CD4-positive, alpha-beta T cell treated with Interleukin-6 at 100 ng/mL for 8 hours (primary cell): Measurements from ENCODE around the gene CNBP.
"Not testable (repeated sequence)": the region's sequence is repeated elsewhere in the genome, so short reads cannot be mapped to it uniquely, and the experiment has no call there.

Source experiments
- DNase-seq: peaks from one replicate; pipeline ENCODE4 v3.0.0-alpha.2; 2020; ENCODE audit warnings: mixed read lengths, low spot score

CNBP gene

DNA sequence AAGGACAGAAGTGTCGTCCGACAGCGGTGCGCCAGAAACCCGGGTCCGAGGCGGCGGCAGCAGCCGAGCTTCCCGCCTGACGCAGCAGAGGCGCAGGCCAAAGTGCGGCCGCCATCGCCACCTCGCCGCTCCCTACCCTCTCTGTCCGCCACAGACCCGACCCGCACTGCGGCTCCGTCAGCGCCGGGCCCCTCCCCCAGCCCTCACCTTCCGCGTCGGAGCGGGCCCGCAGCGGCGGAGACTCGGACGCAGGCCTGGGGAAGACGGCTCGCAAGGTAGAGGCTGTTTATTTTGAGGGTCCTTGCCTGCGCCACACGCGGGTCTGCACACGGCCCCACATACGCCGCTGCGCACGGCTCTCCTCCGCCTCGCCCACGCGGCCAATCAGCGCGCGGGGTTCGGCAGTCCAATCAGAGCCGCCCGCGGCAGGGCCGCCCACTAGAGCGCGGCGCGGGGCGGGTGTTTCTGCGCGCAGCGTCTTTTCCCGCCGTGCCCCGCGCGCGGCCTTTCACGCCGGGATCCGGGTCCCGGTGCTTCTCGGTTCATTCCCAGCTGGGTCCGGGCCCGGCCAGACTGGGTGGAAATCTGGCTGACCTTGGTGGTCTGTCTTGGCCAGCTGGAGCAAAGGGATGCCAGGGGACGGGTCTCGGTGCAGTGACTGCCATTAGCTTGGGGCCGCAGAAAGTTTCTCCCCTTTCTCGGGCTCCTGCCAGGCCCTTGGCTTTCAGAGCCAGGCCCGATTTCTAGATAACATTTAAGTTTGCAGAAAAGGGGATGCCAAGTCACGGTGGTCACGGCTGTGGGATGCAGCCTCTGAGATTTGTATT lies at the start of gene CNBP:
Gene CNBP, minus strand, starts transcription at position 328 of the 827 bp plus-strand sequence. CDS start 12,139 bp downstream, outside the sequence.
- peak; percentile 90 for DNase-seq

DNA sequence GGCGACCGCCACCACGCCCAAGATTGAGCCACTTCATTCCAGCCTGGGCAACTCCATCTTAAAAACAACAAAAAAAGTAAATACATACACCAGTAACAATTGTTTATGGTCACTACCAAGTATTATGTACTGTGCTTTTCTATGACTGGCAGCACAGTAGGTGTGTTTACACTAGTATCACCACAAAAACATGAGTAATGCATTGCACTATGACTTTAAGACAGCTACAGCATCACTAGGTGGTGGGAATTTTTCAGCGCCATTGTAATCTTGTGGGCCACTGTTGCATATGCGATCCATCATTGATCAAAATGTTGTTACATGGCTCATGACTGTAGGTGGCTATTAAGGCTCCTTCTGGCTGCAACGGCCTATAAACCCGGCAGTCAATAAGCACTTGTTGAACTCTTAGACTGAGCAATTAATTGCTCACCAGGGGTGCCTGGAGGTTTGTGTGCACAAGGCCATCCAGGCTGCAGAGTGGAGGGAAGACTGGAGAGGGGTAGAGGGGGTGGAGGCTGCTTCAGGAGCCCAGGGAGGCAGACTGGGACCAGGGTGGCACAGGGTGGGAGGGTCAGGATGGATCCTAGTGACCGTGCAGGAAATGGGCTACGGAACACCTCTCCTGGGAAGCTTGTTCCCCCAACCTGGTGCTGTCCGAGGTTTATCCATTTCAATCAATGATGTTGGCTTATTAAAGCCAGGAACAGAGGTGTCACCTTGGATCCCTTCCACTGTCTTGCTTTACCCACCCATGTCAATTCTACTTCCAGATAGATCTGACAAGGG lies 47.8 kb upstream of the CNBP start:
- no peak for DNase-seq

DNA sequence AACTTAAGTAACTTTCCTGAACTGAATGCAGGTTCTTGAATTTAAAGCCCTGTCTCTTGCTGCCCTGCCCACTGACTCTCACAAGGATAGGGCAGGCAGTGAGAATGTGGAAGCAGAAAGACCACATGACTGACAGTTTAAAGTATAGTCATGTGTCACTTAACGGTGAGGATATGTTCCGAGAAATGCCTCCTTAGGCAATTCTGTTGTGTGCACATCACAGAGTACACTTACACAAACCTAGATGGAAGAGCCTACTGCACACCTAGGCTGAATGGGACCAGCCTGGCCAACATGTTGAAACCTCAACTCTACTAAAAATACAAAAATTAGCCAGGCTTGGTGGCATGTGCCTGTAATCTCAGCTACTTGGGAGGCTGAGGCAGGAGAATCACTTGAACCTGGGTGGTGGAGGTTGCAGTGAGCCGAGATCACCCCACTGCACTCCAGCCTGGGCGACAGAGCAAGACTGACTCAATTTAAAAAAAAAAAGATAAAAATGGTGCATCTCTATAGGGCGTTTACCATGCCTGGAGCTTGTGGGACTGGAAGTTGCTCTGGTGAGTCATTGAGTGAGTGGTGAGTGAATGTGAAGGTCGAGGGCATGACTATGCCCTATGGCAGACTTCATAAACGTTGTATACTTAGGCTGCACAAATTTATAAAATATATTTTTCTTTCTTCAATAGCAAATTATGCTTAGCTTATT lies 46.8 kb upstream of the CNBP start:
- DNase-seq, result no peak

DNA sequence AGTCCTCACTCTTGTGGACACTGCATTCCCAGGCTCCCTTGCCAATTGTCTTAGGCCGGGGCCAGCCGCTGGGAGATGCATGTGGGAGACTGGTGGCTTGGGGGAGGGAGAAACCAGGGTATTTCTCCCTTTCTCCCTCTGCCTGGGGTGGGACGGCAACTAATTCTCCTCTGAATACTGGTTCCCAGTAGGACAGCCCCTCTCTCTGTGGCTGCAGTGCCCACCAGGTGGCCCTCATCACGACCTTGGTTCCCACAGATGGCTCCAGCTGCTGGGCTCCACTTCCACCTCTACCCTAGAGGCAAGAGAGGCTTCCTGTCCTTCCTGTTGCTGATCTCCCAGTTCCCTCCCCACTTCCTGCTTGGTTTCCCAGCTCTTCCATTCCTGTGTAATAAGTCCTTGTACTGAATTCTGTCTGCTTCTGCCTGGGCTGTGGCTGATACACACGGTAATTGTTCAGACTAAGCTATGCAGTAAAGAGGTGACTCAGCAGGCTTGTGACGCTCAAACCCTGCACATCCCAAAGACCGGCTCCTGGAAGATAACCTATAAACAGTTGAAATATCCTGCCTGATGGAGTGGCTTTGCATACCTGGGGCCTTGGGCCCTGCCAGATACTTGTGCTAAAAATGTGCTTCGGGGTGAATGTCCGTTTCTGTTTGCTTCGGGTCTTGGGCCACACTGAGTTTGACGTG lies 45.3 kb upstream of the CNBP start:
- no peak for DNase-seq

DNA sequence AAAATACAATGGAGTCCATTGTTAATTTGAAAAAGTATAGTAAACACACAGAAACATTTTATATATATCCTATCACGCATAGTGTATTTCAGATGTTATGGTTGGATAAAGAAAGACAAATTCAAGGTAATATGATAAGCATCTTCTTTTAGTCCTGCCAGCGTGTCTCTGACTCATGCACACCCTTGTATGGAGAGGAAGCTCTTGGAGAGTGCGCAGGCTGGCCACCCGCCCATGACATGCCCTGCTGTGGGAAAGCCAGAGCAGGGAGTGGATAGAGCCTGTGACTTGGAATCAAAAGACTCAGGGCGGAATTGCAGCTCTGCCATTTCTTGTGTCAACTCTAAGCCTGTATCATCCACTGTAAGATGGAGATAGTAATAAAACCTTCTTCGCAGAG lies 42.7 kb upstream of the CNBP start:
- DNase-seq, result no peak

DNA sequence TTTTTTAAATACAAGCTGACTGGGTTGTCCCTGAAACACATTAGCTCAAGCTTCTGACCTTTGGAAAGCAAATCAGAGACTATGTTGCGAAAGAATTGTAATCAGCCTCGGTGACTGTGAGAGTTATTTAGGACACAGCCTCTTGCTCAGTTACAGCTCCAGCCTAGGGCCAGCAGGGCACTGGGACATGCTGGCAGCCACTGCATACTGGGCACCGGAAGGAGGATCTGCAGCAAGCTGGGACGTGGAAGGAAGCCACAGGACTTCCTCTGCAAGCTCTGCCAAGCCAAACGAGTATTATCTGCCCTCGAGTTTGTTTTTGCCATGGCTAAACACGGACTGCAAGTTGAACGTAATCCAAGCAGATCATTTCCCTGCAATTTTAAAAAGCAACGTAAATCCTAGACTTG lies 41.3 kb upstream of the CNBP start:
- no peak for DNase-seq

DNA sequence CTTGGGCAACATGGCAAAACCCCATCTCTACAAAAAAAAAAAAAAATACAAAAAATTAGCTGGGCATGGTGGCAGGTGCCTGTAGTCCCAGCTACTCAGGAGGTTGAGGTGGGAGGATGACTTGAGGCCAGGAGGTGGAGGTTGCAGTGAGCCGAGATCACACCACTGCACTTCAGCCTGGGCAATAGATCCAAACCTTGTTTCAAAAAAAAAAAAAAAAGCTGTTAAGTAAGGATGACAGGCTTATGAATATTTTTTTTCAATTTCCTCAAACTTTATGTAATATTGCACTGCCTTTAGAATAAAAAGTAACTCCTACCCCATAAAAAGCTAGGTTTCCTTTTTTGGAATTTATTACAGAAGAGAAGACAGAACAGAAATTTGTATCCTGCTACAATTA lies 40.7 kb upstream of the CNBP start:
- not testable (repeated sequence) for DNase-seq

DNA sequence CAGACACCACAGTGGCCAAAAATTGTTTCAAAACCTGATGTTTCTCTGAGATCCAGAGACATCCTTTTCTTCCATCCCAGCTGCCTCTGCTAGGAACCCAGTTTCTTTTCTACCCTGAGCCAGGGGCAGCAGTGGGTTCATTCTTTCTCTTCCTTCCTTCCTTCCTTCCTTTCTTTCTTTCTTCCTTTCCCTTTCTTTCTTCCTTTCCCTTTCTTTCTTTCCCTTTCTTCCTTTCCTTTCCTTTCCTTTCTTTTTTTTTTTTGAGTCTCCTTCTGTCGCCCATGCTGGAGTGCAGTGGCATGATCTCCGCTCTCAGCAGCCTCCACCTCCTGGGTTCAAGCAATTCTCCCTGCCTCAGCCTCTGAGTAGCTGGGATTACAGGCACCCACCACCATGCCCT lies 35.0 kb upstream of the CNBP start:
- no peak for DNase-seq

DNA sequence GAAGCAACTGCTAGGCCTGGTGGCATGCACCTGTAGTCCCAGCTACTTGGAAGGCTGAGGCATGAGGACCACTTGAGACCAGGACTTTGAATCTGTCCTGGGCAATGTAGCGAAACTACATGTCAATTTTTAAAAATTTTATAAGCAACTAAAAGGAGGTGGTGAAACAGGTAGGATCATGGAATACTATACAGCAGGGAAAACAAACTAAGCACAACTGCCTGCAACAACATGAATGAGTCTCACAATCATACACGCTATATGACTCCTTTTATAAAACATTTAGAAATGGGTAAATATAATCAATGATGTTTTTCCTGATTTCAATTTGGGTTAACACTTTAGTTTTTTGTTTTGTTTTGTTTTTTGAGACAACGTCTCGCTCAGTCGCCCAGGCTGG lies 29.5 kb upstream of the CNBP start:
- no peak for DNase-seq

DNA sequence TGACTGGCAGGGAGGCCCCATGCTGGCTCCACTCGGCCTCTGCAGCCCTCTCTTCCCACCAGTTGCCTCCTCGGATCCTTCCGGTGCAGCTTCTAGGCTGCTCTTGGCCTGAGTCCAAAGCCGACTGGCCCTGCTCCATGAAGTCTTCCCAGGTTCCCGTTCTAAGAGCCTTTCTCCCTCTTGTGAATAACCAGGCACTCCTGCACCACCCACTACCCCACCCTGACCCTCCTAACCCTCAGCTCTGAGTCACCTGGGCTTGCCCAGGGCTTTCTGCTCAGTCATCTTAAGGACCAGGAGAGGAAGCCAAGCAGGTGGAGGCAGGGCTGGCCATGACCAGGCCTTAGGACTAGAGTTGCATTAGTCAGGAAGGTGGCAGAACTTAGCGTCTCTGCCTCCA lies 28.1 kb upstream of the CNBP start:
- no peak for DNase-seq

DNA sequence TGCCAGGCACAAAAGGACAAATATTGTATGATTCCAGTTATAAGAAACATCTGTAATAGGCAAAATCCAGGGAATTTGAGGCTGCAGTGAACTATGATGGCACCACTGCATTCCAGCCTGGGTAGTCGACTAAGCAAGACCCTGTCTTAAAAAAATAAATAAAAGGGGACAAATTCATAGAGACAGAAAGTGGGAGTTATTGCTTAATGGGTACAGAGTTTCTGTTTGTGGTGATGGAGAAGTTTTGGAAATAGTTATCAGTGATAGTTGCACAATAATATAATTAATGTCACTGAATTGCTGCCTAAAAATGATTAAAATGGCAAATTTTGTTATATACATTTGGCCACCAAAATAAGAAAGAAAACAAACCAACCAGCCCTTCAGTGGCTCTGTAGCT lies 27.6 kb upstream of the CNBP start:
- no peak for DNase-seq

DNA sequence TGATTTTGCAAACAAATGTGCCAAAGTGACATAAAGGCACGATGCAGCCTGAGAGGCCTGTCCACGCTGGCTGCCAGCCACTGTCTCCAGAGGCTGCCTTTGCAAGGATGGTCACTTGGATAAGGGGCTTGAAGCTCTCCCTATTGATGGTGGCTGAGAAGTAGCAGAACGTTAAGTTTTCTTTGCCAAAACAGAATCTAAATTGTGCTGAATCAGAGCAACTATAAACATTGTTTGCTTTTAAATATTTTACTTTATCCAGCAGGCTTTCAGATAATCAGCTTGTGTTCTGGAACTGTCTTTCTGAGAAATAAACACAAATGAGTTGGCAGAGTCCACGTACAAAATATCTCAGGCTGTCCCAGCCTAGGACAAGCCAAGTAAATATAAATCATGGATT lies 23.8 kb upstream of the CNBP start:
- no peak for DNase-seq

DNA sequence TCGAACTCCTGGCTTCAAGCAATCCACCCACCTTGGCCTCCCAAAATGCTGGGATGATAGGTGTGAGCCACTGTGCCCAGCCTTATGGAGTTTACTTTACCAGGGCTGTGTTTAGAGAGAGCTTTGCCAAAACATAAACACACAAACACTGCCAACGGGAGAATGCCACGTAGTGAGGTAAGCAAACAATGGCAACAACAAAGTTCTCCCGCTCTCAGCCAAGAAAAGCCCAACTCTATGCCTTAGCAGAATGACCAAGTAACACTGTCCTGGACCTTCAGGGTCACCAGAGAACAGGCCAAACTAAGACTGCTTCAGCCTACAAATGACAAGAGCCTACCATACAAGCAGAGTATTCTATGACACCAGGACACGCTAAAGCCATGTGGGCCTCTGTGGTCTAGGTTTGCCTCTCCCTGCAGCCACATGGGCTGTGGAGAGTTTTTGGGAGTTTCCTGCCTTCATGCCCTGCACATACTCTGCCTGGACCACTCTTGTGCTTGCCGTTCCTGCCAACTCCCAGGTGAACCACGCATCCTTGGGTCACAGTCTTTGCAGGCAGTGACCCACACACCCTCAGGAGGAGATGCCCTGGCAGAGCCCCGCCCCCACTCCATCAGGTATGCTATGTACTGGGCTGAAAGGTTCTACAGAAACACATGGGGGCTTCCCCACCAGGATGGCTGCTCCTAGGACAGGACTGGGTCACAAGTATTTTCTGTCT lies 21.6 kb upstream of the CNBP start:
- DNase-seq, result no peak

DNA sequence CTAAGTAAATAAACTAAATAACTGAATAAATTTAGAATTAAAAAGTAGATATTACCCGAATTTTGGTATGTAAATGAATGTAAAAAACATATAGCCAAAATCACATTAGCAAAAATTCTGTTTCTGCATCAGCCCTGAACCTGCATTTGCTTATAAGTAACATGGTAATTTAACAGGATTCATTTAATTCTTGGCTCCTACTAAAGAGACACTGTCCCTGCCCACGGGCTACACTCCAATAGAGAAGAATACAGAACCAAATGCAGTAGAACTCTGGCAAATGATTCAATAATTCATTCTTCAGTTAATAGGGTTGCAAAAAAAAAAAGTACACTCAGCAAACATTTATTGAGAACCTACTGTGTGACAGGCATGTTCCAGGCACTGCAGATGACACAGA lies 20.8 kb upstream of the CNBP start:
- DNase-seq, result no peak

DNA sequence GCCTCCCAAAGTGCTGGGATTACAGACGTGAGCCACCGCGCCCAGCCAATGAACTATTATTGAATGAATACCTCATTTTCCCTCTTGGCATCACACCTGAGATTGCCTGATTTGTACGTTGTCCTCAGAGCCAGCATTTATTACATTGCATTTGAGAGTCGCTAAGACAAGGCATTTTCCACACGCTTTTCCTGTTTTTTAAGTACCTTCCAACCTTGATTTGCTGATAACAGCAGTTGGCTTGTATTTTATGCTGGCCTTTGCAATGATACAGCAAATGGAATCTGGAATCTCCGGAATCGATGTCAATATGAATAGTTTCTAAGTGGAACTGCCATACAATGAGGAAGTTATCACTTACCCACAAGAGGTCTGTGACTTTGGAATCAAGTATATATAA lies 15.7 kb upstream of the CNBP start:
- DNase-seq, result no peak

DNA sequence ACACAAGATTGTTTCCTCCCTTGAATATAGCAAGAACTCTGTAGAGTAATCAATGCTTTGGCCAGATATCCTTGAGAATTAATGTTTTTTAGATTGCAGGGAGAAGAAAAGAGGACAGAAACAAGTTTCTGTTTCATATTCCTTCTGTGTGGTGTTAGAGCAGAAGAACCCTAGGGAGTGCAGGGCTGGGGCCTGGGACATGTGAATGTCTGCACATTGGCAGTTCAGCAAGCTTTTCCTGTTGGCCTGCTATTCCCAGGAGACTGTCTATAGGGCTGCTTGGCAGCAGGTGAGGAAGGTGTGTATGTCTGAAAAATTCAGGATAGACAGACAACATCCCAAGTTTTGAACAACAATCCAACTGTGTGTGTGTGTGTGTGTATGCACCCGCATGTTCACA lies 13.6 kb upstream of the CNBP start:
- DNase-seq, result no peak

DNA sequence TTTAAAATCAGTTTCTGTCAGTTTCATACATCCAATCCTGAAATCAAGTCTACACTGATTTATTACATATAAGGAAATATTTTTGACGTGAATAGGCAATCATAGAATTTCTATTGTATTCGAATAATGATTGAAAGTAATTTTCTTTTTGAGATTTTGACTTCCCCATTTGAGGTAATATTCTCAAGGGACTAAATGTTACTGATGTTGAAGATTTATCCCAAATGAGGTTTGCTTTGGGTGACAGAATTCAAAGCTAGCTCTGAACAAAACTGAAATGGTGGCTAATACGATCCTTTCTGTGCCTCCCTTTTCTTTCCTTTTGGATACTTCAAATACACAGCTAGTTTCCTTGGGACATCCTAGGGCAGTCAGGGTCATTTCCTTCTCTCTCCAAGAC lies 12.9 kb upstream of the CNBP start:
- no peak for DNase-seq

DNA sequence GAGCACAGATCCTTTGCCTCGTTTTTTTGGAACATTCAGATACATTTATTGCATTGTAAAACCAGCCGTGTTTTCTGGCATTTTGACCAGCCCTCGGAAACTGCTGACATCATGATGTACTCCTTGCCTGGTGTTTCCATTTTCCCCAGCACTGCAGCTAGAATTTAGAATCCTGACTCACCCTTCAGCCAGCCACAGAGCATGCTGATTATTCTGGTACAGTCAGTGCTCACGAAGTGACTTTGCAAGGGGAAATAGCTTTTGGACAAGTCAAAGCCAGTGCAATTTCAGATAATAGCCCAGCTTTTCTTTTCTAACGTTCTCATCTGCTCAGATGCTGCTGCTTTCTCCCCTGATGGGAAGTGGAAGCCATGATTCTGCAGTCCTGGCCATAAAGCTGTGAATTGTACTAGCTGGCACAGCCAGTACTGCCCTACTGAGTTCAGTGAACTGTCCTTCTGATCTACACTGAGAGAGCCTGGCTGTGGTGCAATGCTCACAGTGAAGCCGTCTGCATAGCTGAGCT lies 12.1 kb upstream of the CNBP start:
- DNase-seq, result no peak

DNA sequence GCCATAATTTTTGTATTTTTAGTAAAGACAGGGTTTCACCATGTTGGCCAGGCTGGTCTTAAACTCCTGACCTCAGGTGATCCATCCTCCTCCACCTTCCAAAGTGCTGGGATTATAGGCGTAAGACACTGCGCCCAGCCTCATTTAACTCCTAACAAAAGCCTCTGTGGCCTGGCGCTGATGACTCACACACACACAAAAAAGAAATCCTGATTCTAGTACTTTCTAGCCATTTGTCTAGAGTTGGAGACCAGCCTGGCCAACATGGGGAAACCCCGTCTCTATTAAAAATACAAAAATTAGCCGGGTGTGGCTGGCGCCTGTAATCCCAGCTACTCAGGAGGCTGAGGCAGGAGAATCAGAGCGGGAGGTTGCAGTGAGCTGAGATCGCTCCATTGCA lies 6.1 kb upstream of the CNBP start:
- DNase-seq, result not testable (repeated sequence)

DNA sequence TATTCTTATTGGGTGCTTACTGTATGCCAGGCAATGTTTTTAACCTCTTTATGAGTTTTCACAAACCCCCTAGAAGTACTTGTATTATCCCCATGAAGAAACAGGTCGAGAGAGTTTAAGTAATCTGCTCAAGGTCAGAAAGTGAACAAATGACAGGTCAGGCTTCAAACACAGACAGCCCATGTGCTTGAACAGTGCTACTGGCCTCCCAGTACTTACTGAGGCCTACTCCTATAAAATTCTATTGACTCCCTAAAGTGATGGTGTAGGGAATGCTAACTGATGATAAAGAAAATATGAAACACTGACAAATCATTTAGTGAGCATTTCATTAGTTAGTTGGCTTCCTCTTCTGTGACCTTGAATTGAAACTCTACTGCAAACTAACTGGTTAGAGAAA lies 4.2 kb upstream of the CNBP start:
- DNase-seq, result no peak

DNA sequence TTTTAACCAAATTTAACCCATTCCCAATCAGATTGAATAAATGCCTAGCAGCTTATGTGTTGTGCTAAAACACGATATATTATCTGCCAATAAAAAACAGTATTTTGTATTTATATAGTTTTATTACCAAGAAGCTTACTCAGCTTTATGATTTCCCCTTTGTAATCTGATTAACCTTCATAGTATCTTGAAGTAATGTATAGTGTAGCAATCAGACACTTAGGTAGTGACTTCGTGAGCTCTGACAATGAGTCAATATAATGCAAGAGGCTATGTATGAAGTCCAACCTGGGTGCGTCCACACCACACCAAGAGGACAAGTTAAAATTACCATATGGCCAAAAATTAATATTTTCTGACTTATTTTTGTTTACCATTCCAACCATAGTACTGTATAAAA lies 2.1 kb upstream of the CNBP start:
- DNase-seq, result no peak
